Articular chondrocyte of knee joint (primary cell): Measurements from ENCODE around the gene IP6K1. TPM values are rescaled to one million over a fixed set of nuclear protein-coding genes. Genes with fewer than 3 reads are reported as not detected.

ENCODE experiments used
- small RNA-seq: library from RNA; depleted of rRNA; stranded (forward); fragments of <200 nt; gene quantifications from one replicate; pipeline ENCODE3, GENCODE V24; 2012
- total RNA-seq: library from RNA; depleted of rRNA; stranded (reverse); fragments of >200 nt; gene quantifications from 2 replicates; pipeline ENCODE4 v1.2.3, GENCODE V29; 2012

Gene IP6K1
- 39.3 and 40.9 TPM in 2 replicates for total RNA-seq

DNA sequence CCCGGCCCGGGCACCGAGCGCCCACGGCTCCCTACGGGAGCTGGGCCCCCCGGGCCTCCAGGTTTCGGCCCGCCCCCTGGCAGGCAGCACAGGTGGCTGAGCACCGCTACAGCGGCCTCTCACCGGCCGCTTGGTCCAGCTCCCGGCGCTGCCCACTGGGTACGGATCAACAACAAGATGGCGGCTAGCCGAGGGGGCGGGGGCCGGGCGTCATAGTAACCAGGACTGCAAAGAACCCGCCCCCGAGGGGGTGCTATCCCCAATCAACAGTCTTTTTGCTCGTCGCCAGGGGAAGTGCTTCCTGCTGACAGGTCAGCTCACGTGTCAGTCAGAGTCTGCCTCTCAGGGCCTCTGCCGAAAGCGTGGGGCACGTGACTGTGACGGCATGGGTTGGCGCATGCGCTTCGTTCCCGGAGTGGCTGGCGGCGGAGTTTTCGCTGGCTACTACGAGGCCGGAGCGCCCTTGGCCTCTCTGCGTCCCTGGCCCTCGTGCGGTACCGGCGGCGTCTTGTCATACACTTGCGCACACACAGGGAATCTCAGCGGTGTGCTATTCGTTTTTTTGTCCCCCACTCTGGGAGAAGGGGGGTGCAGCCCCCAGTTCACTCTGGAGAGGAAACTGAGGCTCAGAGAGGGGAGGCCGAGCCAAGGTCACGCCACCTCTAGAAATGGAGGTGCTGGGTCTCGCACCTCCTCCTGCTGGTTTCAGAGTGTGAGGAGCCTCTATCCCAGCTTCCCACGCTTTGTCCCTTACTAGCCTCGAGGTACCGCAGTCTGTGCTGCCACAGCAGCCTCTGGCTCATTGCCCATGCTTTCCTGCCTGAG is at the start of gene IP6K1:
Gene IP6K1, minus strand, starts transcription at position 186 of the 825 bp plus-strand sequence. CDS start 38,502 bp downstream, outside the sequence.

DNA sequence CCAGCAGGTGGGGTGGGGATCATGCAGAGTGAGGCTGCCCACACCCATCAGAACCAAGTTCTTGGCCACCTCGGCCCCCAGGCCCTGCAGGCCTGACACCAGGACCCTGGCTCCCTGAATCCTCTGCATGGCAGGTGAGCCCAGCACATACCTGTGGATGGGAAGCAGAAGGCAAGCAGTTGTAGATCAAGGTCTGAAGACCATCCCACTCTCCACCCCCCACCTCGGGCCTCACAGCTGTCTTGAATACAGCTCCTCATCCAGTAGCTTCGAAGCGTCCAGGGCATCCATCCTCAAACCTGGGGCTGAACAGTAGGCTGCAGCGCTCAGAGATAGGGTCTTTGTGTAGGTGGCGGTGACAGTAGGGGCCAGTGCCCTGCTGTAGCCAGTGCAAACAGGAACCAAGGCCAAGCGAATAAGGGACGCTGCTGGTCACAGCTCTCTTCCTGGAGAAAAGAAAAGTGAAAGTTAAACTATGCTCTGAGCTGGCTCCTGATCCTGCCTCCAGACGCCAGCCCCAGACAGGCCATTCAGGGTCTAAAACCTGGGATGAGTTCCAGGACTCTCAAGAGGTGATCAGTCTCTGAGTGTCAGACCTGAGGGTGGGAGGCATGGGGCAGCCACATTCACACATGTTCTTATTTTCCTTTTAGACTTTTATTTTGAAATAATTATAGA is 27.3 kb upstream of the IP6K1 start, which contains the start of gene UBA7:
Gene UBA7, minus strand, starts transcription at position 457 of the 678 bp plus-strand sequence. Its CDS starts 166 bp downstream, at position 291.

DNA sequence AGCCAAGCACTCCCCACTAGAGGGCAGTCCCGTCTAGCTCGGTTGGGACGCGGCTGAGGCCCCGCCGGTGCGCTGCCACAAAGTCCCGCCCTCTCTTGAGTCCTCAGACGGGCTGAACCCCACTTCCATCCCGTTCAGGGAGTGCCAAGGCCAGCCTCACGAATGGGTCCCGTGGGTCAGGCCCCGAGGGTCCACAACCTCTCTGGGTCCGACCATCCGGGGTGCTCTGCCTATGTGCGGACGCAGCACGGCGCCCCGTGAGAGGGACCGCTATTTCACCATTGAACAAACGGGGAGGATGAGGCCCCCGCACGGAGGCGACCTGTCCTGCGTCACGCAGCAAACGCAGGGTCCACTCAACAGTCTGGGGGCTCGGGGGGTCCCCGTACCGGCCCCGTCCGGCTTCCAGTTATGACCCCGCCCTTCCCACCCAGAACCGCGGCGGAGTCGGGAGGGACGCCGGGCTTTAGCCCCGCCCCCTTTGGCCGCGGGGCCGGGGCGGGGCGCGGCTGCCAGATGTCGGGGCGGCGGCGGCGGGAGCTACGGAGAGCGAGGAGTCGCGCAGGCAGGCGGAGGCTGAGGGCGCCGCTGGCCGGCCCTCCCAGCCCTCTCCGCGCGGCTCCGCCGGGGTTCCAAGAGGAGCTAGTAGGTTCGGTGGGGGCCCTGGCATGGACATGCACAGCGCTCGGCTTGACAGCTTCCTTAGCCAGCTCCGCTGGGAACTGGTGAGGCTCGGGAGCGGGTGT is 16.6 kb upstream of the IP6K1 start, which contains the start of gene INKA1:
Gene INKA1, plus strand, starts transcription at position 543 of the 746 bp plus-strand sequence. Its CDS starts 132 bp downstream, at position 675.

DNA sequence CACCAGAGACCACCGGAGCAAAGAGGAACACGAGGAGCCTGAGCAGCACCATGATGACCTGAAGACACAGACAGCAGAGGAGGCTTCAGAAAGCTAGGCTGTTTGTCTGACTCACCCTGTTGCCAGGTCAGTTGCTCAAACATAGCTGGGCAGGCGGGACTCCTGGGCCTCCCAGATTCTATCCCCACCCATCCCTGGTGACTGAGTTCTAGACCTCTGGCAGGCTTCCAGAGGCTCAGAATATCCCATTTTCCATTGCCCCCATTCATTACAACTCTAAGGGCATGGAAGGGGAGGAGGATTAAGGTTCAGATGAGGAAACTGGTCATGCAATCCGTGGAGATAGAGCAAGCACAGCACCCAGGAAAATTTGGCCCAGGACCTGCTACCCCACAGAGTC is 13.4 kb upstream of the IP6K1 start, which contains the start of gene CDHR4:
Gene CDHR4, minus strand, starts transcription at position 113 of the 400 bp plus-strand sequence. Its CDS starts 61 bp downstream, at position 52.

DNA sequence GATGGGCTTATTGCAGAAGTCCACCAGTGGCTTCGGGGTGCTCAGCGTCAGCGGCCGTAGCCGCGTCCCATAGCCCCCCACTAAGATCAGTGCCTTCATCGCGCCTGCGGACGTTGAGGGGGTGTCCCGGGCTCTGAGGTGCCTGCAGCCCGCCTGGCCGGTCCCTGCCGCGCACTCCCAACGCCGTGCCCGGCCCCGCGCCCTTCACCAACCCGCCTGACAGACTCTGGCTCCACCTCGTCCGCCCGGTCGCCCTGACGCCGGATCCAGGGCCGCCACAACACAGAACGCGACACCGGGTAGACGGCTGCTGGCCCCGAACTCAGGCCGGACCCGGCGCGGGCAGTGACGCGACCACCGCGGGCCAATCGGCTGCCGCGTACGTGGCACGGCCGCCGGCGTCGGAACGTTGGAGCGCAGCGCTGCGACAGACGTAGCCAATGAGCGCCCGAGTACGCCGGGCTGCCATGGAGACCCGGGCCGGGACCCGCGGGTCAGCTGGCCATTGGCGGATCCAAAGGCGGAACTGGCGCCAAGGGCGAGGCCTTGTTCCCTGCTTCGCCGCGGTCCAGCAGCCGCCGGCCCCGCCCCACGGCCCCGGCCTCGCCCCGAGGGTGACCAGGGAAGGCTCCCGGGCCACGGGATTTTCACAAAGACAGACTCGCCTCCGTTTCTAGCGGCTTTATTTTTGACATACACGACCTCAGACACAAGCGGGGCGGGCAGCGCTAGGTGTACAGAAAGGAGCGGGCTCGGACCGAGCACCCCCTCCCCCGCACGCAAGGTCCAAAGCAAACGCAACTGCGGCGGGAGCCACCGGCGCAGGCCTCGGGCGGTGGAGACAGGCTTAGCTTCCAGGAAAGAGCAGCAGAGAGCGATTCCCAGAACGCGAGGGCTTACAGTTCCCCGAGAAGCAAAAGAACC is 62.5 kb downstream of the IP6K1 start, which contains the start of gene GMPPB:
Gene GMPPB, minus strand, starts transcription at position 324 of the 924 bp plus-strand sequence. Its CDS starts 225 bp downstream, at position 99.

DNA sequence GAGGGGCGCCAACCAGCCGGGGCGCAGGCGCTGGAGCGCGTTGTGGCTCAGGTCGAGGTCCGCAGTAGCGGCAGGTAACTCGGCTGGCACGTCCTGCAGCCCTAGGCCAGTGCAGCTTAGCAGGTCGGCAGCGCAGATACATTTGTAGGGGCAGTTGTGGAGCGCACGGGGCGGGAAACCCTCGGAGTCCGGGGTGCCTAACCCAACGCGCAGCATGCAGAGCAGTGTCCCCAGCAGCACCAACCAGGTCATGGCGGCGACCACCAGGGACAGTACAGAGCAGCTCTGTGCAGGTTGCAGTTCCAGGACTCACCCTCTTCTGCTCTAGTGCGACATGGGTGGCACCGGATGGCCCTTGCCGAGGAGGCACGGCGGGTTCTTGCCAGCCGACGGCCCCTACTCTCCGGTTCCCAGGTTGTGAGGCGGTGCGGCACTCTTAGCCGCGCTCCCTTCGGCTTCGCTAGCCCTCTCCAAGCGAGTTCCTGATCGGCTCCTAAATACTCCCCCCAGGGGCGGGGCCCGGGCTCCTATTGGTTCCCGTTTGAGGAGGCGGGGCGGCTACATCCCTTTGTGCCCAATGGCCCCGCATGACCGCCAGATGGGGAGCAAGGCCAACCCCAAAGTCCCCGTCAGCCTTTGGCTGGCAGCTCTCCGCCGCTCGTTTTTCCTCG is 67.0 kb downstream of the IP6K1 start, which contains the start of gene AMIGO3:
Gene AMIGO3, minus strand, starts transcription at position 471 of the 671 bp plus-strand sequence. Its CDS starts 219 bp downstream, at position 252.

DNA sequence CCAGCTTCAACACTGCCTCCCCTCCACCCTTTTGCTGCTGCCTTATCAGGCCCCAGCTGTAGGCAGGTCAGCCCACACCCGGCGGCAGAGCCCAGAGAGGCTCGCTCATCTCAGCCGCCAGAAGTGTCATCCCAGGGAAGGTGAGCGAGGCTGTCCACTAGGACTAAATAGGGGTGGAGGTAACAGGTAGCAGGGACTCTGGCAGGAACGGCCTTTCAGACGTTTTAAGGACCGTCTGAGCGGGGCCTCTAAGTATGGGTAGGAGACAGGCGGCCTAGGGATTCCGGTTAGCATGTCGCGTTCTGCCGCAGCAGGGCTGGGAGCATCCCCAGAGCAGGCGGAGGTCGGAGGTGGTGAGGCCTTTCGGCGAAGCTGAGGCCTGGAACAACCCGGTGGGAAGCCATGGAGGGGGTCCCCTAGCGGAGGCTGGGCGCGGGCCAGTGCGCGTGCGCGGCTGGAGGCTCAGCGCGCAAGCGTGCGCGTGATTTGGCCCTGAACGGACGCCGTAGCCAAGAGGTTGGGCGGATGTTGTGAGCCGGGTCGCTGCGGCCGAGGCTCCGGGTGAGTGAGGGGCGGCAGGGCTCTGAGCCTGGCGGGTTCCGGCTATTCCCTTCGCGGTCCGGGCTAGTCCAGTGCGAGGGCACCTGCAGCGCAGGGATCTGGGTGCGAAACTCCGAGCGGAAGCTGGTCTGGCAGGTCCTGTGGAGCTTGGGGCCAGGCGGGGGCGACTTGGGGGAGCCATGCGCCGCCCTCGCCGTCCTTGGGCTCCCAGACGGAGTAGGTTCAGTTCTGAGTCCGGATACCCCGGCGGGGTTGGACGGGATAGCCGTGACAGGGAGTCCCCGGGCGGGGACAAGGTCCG is 97.1 kb downstream of the IP6K1 start, which contains the start of the genes MST1 and RNF123:
Gene MST1, minus strand, starts transcription at position 429 of the 862 bp plus-strand sequence. CDS start 783 bp downstream, outside the sequence.
Gene RNF123, plus strand, starts transcription at position 512 of the 862 bp plus-strand sequence. CDS start 1,609 bp downstream, outside the sequence.

Small RNA genes lying within 50 kb of the gene (small RNA-seq; reads per million reads assigned to genes)
- gene AMIGO3 (not detected), gene COX6CP14 (not detected)

Other genes with a start within 250 kb of the IP6K1 start
- gene BSN, start 232.1 kb downstream of the IP6K1 start, total RNA-seq = 0.22 and 0.26 TPM in 2 replicates
- gene APEH, start 112.2 kb downstream of the IP6K1 start, total RNA-seq = 70.7 and 85.2 TPM in 2 replicates
- 3.1 and 3.6 TPM in 2 replicates for gene MST1, start 97.1 kb downstream of the IP6K1 start, total RNA-seq
- gene RNF123, start 97.0 kb downstream of the IP6K1 start, total RNA-seq = 12.4 and 16.3 TPM in 2 replicates
- 0.32 TPM in 1 of 2 replicates, not detected in the other for gene AMIGO3, start 66.9 kb downstream of the IP6K1 start, total RNA-seq
- 20.6 and 22.3 TPM in 2 replicates for gene GMPPB, start 62.6 kb downstream of the IP6K1 start, total RNA-seq
- gene CDHR4, start 13.3 kb upstream of the IP6K1 start, total RNA-seq = 0.13 TPM in 1 of 2 replicates, not detected in the other
- 2.5 and 2.8 TPM in 2 replicates for gene INKA1, start 16.7 kb upstream of the IP6K1 start, total RNA-seq
- gene UBA7, start 27.4 kb upstream of the IP6K1 start, total RNA-seq = 49.7 and 53.4 TPM in 2 replicates
- gene TRAIP, start 70.0 kb upstream of the IP6K1 start, total RNA-seq = 2.1 and 3.1 TPM in 2 replicates
- not detected in 2 replicates for gene CAMKV, start 83.4 kb upstream of the IP6K1 start, total RNA-seq
- 0.97 and 1.3 TPM in 2 replicates for gene MST1R, start 117.3 kb upstream of the IP6K1 start, total RNA-seq
- 9.7 and 10.1 TPM in 2 replicates for gene MON1A, start 143.3 kb upstream of the IP6K1 start, total RNA-seq
- gene RBM6, start 153.6 kb upstream of the IP6K1 start, total RNA-seq = 66.6 and 68.1 TPM in 2 replicates